ENCODE data around the gene ARID1B. TPM values are rescaled to one million over a fixed set of nuclear protein-coding genes. Genes with fewer than 3 reads are reported as not detected.

ARID1B gene
- total RNA-seq, 2 experiments from 2014 or later = 90.1 to 164 TPM

DNA sequence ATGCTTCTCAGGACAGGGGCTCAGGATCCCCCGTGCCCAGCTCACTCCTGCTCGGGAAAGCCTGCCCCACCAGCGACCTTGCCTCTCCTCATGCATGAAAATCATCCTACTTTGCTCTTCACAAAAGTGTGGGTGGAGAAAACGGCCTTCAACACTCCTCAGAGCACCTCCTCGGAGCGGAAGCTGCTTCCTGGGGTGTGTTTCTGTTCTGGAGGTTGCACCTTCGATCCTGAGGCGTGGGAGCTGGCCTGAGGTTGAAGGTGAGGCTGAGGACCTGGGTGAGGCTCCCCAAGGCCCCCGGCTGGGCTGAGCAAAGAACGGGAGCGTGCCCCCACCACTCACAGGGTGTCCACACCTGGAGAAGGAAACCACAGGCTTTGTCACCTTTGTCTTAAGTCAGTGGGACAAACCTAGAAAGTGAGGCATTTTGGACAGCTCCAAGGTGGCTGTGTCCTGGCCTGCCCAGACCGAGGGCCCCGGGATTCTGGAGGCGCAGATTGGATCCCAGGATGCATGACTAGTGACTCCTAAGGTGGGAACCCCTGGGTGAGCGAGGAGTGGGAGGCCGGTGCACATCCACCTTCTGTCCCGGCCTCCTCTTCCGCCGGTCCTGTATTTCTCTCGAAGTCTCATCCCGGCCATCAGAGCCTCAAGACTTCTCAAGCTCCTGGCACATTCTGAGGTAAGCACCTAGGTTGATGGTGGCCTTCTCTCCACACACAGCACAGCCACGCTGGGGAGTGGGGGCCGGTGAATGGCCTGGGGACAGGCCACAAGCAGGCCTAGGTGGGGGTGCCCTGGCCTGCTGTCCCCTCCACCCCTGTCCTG, 441.4 kb downstream of the ARID1B start:
- ChIA-PET CTCF (ENCODE audit: unreplicated experiment) (interaction anchor here (0.8 kb wide), 1 partner anchor 1668 kb away, joined by 3 read pairs; no protein-coding TSS in a partner anchor), POLR2A (no interaction called here)
- no peak for DNase-seq (ENCODE audit: low spot score)
- Histone ChIP-seq H3K4me1 (ENCODE audit: insufficient read depth, low read length, poor library complexity, severe bottlenecking) (peaks cover 14% of the 10 kb centered on the region), H3K4me2 (ENCODE audit: low read length) (no peak overlapping the region), H3K36me3 (ENCODE audit: insufficient read depth, low read length) (no peaks in the 10 kb centered on the region), H3K9me3 (ENCODE audit: low read length) (no peaks in the 10 kb centered on the region), H3K4me3 (ENCODE audit: low read depth, low read length, poor library complexity, severe bottlenecking) (no peak overlapping the region), H3K79me2 (ENCODE audit: insufficient read depth, low read depth, low read length) (no peaks in the 10 kb centered on the region), H2AFZ (ENCODE audit: low read length) (no peak overlapping the region), H3K9me2 (ENCODE audit: insufficient read depth, low read length) (no peaks in the 10 kb centered on the region), H4K20me1 (ENCODE audit: insufficient read depth, low read length) (no peaks in the 10 kb centered on the region), H3K27ac (ENCODE audit: low read depth, low read length, poor library complexity, severe bottlenecking) (no peak overlapping the region)
- TF ChIP-seq EZH2phosphoT487 (IDR thresholded peaks at IDR 0.05; ENCODE audit: borderline replicate concordance, low read depth, low read length) (no peak), CTCF (conservative IDR thresholded peaks at IDR 0.05; ENCODE audit: low read length) (no peak)
- intact Hi-C loops (cut with micrococcal nuclease; ENCODE audit: unreplicated experiment) = no loop called here
- no TSS peak for BruUV-seq (replicated peaks)

GRCh38 chr6:157219201-157220200, 442.3 kb downstream of the ARID1B start:
- POLR2A ChIA-PET = interaction anchor here (0.6 to 0.7 kb wide), 2 partner anchors 15 to 40 kb away, joined by 3 read pairs; no protein-coding TSS in a partner anchor
- Histone ChIP-seq H3K4me1 (ENCODE audit: insufficient read depth, low read length, poor library complexity, severe bottlenecking) (peaks cover 23% of the 10 kb centered on the region), H3K9me2 (ENCODE audit: insufficient read depth, low read length) (no peaks in the 10 kb centered on the region), H3K9me3 (ENCODE audit: low read length) (no peaks in the 10 kb centered on the region), H3K79me2 (ENCODE audit: insufficient read depth, low read depth, low read length) (no peaks in the 10 kb centered on the region), H3K36me3 (ENCODE audit: insufficient read depth, low read length) (no peaks in the 10 kb centered on the region), H2AFZ (ENCODE audit: low read length) (no peak overlapping the region), H3K4me3 (ENCODE audit: low read depth, low read length, poor library complexity, severe bottlenecking) (no peak overlapping the region), H3K27ac (ENCODE audit: low read depth, low read length, poor library complexity, severe bottlenecking) (no peak overlapping the region), H4K20me1 (ENCODE audit: insufficient read depth, low read length) (no peaks in the 10 kb centered on the region), H3K4me2 (ENCODE audit: low read length) (no peak overlapping the region)
- TF ChIP-seq EZH2phosphoT487 (IDR thresholded peaks at IDR 0.05; ENCODE audit: borderline replicate concordance, low read depth, low read length) = no peak
- no peak for DNase-seq (ENCODE audit: low spot score)
- intact Hi-C loops (cut with micrococcal nuclease; ENCODE audit: unreplicated experiment) = loop anchor here (10.0 kb wide), 1 partner anchor 345 kb away; no protein-coding TSS in a partner anchor
- BruUV-seq (replicated peaks) = no TSS peak
- CTCF ChIA-PET (ENCODE audit: unreplicated experiment) = no interaction called here

- CTCF ChIA-PET (ENCODE audit: unreplicated experiment) = no interaction called here
- Histone ChIP-seq H3K4me3 (ENCODE audit: low read depth, low read length, poor library complexity, severe bottlenecking) (peak overlapping the region; percentile 63), H3K27ac (ENCODE audit: low read depth, low read length, poor library complexity, severe bottlenecking) (no peak overlapping the region), H3K4me2 (ENCODE audit: low read length) (peak overlapping the region; percentile 69), H4K20me1 (ENCODE audit: insufficient read depth, low read length) (no peaks in the 10 kb centered on the region), H3K9me3 (ENCODE audit: low read length) (no peaks in the 10 kb centered on the region), H2AFZ (ENCODE audit: low read length) (peak overlapping the region; percentile 85), H3K36me3 (ENCODE audit: insufficient read depth, low read length) (no peaks in the 10 kb centered on the region), H3K9me2 (ENCODE audit: insufficient read depth, low read length) (no peaks in the 10 kb centered on the region), H3K79me2 (ENCODE audit: insufficient read depth, low read depth, low read length) (no peaks in the 10 kb centered on the region), H3K4me1 (ENCODE audit: insufficient read depth, low read length, poor library complexity, severe bottlenecking) (peaks cover 25% of the 10 kb centered on the region)
- BruUV-seq (replicated peaks) = no TSS peak
- DNase-seq (ENCODE audit: low spot score) = no peak
- intact Hi-C loops (cut with micrococcal nuclease; ENCODE audit: unreplicated experiment) = loop anchor here (10.0 kb wide), 1 partner anchor 344 kb away; no protein-coding TSS in a partner anchor
- POLR2A ChIA-PET = interaction anchor here (0.6 to 0.7 kb wide), 2 partner anchors 16 to 41 kb away, joined by 3 read pairs; no protein-coding TSS in a partner anchor
- no peak for TF ChIP-seq CTCF (conservative IDR thresholded peaks at IDR 0.05; ENCODE audit: low read length)
- no peak for TF ChIP-seq EZH2phosphoT487 (IDR thresholded peaks at IDR 0.05; ENCODE audit: borderline replicate concordance, low read depth, low read length)
Observed at GRCh38 chr6:157220485-157220884, 443.3 kb downstream of the ARID1B start.

Measured in OCI-LY7 (cell line).